Activated CD8-positive, alpha-beta memory T cell treated with anti-CD3 and anti-CD28 coated beads for 24 hours (primary cell): Measurements from ENCODE around the gene SLIT1.

Experiments
- DNase-seq: peaks from one replicate; pipeline ENCODE4 v3.0.0-alpha.2; 2020

The SLIT1 gene

GRCh38 chr10:97199152-97199551 is 13.4 kb upstream of the SLIT1 start:
- no peak for DNase-seq

GRCh38 chr10:97197030-97197500 is 11.3 kb upstream of the SLIT1 start:
- DNase-seq: no peak

- DNase-seq: peak; percentile 82
Observed at GRCh38 chr10:97196223-97197029, 10.7 kb upstream of the SLIT1 start.

GRCh38 chr10:97195706-97196222 is 10.0 kb upstream of the SLIT1 start:
- no peak for DNase-seq

GRCh38 chr10:97192952-97193435 is 7.2 kb upstream of the SLIT1 start:
- DNase-seq: no peak

- DNase-seq: no peak
Observed at GRCh38 chr10:97190450-97190849, 4.7 kb upstream of the SLIT1 start.

GRCh38 chr10:97188261-97188711 is 2.5 kb upstream of the SLIT1 start:
- no peak for DNase-seq

- no peak for DNase-seq
Observed at GRCh38 chr10:97186911-97187310, 1.2 kb upstream of the SLIT1 start.

- DNase-seq: no peak
Observed at GRCh38 chr10:97184971-97185325, 811 bp downstream of the SLIT1 start.

GRCh38 chr10:97183314-97183713 is 2.4 kb downstream of the SLIT1 start:
- no peak for DNase-seq

GRCh38 chr10:97182288-97182990 is 3.3 kb downstream of the SLIT1 start:
- DNase-seq: no peak

- DNase-seq: no peak
Observed at GRCh38 chr10:97180986-97181385, 4.8 kb downstream of the SLIT1 start.

- DNase-seq: no peak
Observed at GRCh38 chr10:97180363-97180755, 5.4 kb downstream of the SLIT1 start.

- DNase-seq: no peak
Observed at GRCh38 chr10:97179731-97180362, 5.9 kb downstream of the SLIT1 start.

- no peak for DNase-seq
Observed at GRCh38 chr10:97179311-97179710, 6.4 kb downstream of the SLIT1 start.

GRCh38 chr10:97178074-97178473 is 7.7 kb downstream of the SLIT1 start:
- DNase-seq: no peak

- no peak for DNase-seq
Observed at GRCh38 chr10:97176226-97176625, 9.5 kb downstream of the SLIT1 start.

GRCh38 chr10:97175586-97175985 is 10.2 kb downstream of the SLIT1 start:
- DNase-seq: no peak

- no peak for DNase-seq
Observed at GRCh38 chr10:97174941-97175340, 10.8 kb downstream of the SLIT1 start.

GRCh38 chr10:97174276-97174775 is 11.4 kb downstream of the SLIT1 start:
- no peak for DNase-seq

- no peak for DNase-seq
Observed at GRCh38 chr10:97173036-97173435, 12.7 kb downstream of the SLIT1 start.

GRCh38 chr10:97171001-97171400 is 14.8 kb downstream of the SLIT1 start:
- DNase-seq: no peak
